Measurements from ENCODE around the gene IL16. TPM values are rescaled to one million over a fixed set of nuclear protein-coding genes. Genes with fewer than 3 reads are reported as not detected.
A peak's percentile ranks its signal among the peaks of the same experiment; 100 is the strongest.

Gene IL16
- total RNA-seq, 1 experiment from 2014 or later, result 0.96 TPM

DNA sequence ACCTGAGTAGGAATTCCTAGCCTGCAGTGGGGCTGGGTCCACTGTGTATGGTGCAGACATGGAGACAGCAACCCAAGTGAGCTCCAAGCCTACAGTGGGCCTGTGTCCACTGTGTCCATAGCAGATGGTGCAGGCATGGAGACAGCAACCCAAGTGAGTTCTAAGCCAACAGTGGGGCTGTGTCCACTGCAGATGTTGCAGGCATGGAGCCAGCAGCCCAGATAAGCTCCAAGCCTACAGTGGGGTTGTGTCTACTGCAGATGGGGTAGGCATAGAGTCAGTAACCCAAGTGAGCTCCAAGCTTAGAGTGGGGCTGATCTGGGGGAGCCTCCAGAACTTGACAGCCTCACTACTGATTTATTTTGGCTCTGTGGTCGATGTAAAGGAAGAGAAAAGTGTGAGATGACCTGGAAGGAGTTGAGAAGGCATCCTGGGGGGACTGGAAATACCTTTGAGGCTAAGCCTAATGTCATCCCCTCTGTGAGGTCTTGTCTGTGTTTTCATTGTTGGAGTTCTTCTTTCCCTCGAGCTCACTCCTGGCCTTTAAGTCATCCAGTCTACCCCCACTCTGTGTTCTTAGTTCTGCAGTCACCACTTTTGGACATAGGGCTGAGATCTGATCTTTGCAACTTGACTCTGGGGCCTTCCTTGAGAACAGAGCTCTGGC is 22.4 kb upstream of the IL16 start:
- no peak for DNase-seq (ENCODE audit: low read depth)

- DNase-seq (ENCODE audit: low read depth), result no peak
Measured at GRCh38 chr15:81174792-81175327, 21.8 kb upstream of the IL16 start.

DNA sequence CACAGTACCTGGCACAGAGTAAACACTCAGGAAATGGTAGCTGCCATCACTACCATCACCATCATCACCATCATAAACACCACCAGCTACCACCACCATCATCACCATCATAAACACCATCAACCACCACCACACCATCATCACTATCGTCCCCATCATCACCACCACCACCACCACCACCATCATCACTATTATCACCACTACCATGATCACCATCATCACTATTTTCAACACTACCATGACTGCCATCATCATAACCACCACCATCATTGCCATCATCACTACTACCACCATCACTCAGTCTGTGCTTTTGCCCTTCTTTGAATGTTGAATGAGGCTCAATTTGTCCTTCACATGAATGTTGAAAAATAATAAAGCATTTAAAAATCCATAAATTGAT is 21.2 kb upstream of the IL16 start:
- no peak for DNase-seq (ENCODE audit: low read depth)

DNA sequence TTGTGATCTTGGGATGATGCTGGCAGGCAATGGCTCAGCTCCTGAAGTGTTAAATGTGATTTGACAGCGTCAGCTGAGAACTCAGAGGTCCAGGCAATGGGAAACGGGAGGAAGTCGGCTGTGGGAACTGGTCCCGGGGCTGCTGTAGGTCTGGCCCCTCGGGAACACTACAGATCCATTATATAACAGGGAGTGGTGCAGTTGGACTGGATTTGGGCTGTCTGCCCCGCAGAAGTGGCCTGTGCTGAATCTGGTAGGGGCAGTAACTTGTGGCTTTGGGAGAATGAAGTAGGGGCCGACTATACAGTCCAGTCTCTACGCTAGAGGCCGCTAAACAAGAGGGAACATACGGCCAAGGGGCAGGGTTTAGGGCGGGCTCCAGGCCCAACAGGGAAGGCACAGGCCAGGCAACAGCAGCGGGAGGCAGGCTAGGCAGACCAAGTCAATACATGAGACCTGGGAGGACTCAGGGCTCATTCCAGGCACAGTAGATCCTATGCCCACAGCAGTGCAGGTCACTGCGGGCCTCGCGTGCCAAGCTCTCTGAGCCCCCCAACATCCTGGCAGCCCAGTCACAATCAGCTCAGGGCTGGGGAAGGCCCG is 20.3 kb upstream of the IL16 start:
- DNase-seq (ENCODE audit: low read depth), result no peak

DNA sequence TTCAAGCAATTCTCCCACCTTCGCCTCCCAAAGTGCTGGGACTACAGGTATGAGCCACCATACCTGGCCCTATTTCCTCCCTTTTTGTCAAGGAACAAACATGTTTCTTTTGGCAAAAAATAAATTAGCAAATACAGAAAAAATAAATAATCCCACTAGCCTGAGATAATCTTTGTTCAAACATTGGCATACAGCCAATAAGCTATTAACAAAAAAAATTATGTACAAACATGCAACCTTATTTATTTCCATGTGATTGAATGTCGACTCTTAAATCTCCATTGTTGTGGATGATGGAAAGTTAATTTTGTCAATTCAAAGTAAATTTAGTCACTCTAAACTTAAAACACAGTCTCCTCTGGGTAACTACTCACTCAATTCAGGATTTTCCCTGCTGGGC is 18.3 kb upstream of the IL16 start:
- DNase-seq (ENCODE audit: low read depth), result no peak

GRCh38 chr15:81181220-81181619 is 15.5 kb upstream of the IL16 start:
- DNase-seq (ENCODE audit: low read depth), result no peak

- DNase-seq (ENCODE audit: low read depth), result peak; percentile 58
Measured at GRCh38 chr15:81182031-81182755, 14.5 kb upstream of the IL16 start.

DNA sequence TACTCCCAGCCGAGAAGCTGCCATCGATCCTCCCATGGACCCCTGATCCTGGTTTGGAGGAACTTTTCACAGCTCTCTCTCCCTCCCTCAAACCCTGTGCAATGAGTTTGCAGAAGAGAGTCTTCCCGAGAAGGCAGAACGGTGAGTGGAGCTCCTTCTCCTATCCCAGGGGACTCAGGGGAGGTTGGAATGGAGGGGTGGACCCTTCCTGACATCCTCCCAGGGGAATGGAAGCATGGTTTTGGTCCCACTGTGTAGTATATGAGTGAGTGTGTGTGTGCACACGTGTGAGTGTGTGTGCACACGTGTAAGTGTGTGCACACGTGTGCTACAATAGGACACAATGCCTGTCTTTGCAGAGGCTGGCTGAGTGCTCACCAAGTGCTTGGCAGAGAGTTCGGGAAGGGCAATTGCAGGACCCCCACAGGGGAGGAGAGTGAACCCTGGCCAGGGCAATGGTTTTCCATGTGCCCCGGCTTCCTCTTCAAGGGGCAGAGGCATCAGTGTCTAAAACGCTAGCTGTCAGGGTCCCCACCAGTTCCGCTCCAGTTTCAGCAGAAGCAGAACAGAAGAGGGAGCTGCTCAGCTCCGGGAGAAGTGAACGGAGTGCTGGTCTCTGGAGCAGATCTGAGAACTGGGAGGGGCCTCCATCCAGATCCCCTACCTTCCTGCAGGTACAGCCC is 13.8 kb upstream of the IL16 start:
- DNase-seq (ENCODE audit: low read depth), result peak; percentile 32

DNA sequence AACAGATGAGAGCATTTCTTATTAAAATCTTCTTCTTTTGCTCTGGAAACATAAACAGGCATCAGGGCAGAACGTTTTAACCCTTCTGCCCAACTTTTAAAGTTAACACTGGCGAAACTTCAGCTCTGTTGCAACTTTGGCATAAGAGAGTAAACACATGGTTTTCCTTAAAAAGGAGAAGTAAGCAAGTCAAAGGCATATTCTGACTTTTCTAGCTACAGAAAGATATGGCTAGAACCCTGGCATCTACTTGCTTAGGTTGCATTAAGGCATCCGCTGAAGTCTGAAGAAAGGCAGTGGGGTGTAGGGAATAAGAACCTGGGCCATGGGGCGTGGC is 13.3 kb upstream of the IL16 start:
- no peak for DNase-seq (ENCODE audit: low read depth)

- DNase-seq (ENCODE audit: low read depth), result peak; percentile 86
Measured at GRCh38 chr15:81184188-81184587, 12.5 kb upstream of the IL16 start.

- DNase-seq (ENCODE audit: low read depth), result no peak
Measured at GRCh38 chr15:81185631-81186295, 10.9 kb upstream of the IL16 start.

DNA sequence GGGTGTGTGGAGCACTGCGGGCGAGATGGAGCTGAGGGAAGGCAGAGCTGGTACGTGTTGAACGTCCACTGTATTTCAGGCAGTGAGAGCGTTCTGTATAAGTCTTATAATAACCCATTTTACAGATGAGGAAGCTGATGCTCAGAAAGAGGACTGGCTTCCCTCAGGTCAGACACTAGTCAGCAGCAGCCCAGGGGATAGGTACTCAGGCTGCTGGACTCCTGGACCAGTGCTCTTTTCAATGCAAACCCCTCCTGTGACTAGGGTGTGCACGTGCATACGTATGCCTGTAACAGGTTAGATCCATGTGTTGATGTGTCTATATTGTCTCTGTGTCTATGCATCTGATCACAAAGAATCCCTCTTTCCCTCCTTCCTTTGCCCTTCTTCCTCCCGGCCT is 8.3 kb upstream of the IL16 start:
- DNase-seq (ENCODE audit: low read depth), result no peak

- DNase-seq (ENCODE audit: low read depth), result peak; percentile 94
Measured at GRCh38 chr15:81189583-81190283, 6.9 kb upstream of the IL16 start.

DNA sequence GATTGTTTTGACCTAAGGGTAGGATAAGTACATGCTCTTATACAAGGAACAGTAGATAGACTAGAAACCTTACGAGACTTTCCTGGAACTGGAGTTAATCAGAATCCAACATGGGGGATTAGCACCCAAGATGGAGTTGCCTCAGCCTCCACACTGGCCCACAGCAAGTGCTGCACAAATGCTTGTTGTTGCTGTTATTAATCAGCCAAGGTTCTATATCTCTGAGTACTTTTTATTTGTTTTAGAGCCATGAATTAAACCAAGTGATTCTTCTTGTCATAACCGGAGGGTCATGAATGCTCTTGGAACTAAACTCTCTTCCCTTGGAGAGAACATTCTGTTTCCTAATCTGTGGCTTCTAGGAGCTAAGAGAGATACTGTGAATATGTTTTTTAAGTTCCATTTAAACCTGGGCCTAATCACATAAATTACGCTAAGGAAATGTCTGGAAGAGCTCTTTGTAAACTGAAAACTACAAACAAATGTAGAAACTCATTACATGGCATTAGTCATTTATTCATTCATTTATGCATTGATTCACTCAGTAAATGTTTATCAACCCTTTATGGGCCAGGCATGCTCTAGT is 5.7 kb upstream of the IL16 start:
- DNase-seq (ENCODE audit: low read depth), result no peak

DNA sequence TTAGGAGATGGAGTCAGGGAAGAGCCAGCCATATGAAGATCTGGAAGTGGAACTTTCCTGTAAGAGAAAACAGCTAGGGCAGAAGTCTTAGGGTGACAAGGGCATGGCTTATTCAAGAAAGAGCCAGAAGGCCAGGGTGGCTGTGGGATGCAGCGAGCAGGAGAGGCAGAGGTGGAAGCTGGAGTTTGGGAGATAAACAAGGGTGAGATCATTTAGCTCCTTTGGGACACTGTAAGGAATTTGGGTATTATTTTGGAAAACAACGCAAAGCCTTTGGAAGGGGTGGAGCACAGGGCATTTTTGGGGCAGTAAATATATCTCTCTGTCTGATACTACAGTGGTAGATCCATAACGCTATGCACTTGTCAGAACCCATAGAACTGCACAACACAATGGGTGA is 5.0 kb upstream of the IL16 start:
- DNase-seq (ENCODE audit: low read depth), result no peak

DNA sequence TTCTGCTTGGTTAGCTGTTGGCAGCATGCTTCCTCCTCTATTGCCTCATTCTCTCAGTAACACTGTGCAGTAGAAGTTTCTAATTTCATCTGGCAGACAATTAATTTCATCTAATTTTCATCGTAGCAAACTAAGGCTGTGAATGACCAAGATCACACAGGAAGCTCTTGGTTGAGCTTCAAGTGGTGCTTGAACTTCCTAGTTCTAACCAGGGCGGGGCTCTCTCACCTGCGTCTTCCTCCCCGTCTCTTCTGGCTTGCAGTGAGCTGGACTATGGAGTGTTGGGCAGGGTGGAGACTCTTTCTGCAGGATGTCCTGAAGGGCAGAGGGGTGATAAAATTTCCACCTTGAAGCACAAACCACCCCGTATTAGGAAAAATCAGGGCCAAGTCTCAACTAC is 2.0 kb upstream of the IL16 start:
- DNase-seq (ENCODE audit: low read depth), result no peak

GRCh38 chr15:81195339-81195864 is 1.3 kb upstream of the IL16 start:
- peak; percentile 22 for DNase-seq (ENCODE audit: low read depth)

- no peak for DNase-seq (ENCODE audit: low read depth)
Measured at GRCh38 chr15:81197255-81197630, 564 bp downstream of the IL16 start.

- no peak for DNase-seq (ENCODE audit: low read depth)
Measured at GRCh38 chr15:81197688-81198281, 1.1 kb downstream of the IL16 start.

DNA sequence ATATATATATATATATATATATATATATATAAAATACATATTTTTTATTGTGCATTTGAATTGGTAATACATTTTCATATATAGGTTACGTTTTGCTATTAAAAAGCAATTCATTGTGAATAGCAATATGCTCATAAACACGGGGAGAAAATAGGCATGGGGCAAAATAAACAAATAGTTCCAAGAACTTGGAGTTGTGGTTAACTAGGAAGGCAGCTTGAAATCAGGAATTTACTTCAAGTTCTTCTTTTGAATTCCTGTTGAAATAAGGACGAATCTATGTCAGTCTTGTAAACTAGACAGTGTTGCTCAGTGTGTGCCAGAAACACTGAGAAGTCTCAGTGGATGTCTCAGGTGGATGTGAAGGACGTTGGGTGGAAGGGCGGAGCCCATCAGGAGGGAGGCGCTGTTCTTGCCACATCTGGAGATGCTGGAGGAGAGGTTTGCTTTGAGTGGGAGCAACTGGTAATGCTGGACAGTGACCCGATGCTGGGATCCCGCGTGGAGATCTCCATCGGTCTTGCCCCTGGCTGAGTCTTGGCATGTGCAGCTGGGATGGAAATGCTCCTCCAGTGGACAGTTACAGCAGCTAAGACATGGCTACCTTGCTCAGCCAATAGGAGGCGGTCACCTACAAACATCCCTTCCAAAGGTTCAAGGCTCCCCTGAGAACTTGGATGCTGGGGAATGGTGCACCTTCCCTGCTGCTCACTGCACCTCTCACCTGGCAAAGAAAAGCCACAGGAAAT is 2.5 kb downstream of the IL16 start:
- no peak for DNase-seq (ENCODE audit: low read depth)
